ENCODE measurements around the gene SFMBT2.

GRCh38 chr10:7443036-7443435 lies 32.2 kb upstream of the SFMBT2 start:
- TF ChIP-seq, protein P1, sequence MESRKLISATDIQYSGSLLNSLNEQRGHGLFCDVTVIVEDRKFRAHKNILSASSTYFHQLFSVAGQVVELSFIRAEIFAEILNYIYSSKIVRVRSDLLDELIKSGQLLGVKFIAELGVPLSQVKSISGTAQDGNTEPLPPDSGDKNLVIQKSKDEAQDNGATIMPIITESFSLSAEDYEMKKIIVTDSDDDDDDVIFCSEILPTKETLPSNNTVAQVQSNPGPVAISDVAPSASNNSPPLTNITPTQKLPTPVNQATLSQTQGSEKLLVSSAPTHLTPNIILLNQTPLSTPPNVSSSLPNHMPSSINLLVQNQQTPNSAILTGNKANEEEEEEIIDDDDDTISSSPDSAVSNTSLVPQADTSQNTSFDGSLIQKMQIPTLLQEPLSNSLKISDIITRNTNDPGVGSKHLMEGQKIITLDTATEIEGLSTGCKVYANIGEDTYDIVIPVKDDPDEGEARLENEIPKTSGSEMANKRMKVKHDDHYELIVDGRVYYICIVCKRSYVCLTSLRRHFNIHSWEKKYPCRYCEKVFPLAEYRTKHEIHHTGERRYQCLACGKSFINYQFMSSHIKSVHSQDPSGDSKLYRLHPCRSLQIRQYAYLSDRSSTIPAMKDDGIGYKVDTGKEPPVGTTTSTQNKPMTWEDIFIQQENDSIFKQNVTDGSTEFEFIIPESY (IDR thresholded peaks at IDR 0.05): no peak
- TF ChIP-seq, protein P2, sequence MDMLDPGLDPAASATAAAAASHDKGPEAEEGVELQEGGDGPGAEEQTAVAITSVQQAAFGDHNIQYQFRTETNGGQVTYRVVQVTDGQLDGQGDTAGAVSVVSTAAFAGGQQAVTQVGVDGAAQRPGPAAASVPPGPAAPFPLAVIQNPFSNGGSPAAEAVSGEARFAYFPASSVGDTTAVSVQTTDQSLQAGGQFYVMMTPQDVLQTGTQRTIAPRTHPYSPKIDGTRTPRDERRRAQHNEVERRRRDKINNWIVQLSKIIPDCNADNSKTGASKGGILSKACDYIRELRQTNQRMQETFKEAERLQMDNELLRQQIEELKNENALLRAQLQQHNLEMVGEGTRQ (IDR thresholded peaks at IDR 0.05; ENCODE audit: borderline replicate concordance, low read depth, low read length): no peak
- TF ChIP-seq ESRRA (IDR thresholded peaks at IDR 0.05; ENCODE audit: low read length) (no peak), MAX (IDR thresholded peaks at IDR 0.05; ENCODE audit: low read depth, low read length) (no peak), SP1 (IDR thresholded peaks at IDR 0.05; ENCODE audit: low read depth, low read length) (no peak), EZH2 (IDR thresholded peaks at IDR 0.05; ENCODE audit: borderline replicate concordance, control insufficient read depth, low read depth, low read length) (no peak), YY1 (IDR thresholded peaks at IDR 0.05; ENCODE audit: low read depth, low read length) (no peak)
